ENCODE data around the gene RTN3. TPM values are rescaled to one million over a fixed set of nuclear protein-coding genes. Genes with fewer than 3 reads are reported as not detected.
A peak's percentile ranks its signal among the peaks of the same experiment; 100 is the strongest.

Gene RTN3
- total and polyA plus RNA-seq, 9 of the 15 experiments (the other 6 are each of a cell fraction or from before 2014, with no cell fraction given): 41.6 to 169 (median 93.5) TPM

DNA sequence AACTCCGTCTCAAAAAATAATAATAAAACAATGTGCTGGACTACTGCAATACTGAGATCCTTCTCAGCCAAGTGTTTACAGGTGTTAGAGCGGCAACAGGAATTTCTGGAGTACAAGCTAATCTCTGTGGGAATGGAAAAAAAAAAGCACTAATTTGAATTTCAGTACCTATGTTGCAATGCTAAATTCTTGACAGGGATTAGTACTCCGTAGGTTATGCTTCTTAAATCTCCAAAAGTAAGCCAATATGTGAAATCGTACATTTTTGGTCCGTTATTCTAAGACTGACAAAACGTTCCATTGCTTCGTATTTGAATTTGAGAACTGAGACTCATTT, 11.2 kb upstream of the RTN3 start:
- intact Hi-C loops (cut with micrococcal nuclease) (loop anchor here (2.0 kb wide), 3 partner anchors 41 to 77 kb away; no protein-coding TSS in a partner anchor), in situ Hi-C loops (cut with MboI) (no loop called here)
- Histone ChIP-seq H3K4me2 (ENCODE audit: insufficient read depth, low read length) (peak overlapping the region; percentile 86), H3K27ac (ENCODE audit: extremely low read depth, low read depth, low read length) (peak overlapping the region; percentile 95), H3K9ac (ENCODE audit: insufficient read depth in 1 of 2, low read depth in 2 of 2, low read length in 2 of 2) (peak overlapping the region; percentile 73 to 81), H3K9me3 (replicated peaks; ENCODE audit: control insufficient read depth, insufficient read depth, low read depth, low read length) (no peaks in the 10 kb centered on the region), H3K79me2 (ENCODE audit: control insufficient read depth, insufficient read depth, low read length) (peaks cover 62% of the 10 kb centered on the region), H3K4me3 (peak overlapping the region; percentile 72), H2AFZ (ENCODE audit: low read depth, low read length) (peak overlapping the region; percentile 93), H3K36me3 (ENCODE audit: control insufficient read depth, insufficient read depth, low read length) (peaks cover 13% of the 10 kb centered on the region; the same call in 2 of the 3 replicates), H3K9me1 (ENCODE audit: control insufficient read depth, insufficient read depth, low read length) (no peaks in the 10 kb centered on the region), H4K20me1 (replicated peaks; ENCODE audit: control insufficient read depth, insufficient read depth, low read length) (no peaks in the 10 kb centered on the region; the same call in 1 of the 2 replicates), H3K4me1 (replicated peaks in 1 of 2; ENCODE audit: control insufficient read depth in 2 of 2, insufficient read depth in 2 of 2, low read length in 2 of 2) (peaks cover 18 to 29% of the 10 kb centered on the region in 2 experiments; a peak in 4 of 5 replicates), H3K27me3 (ENCODE audit: control insufficient read depth in 2 of 2, insufficient read depth in 2 of 2, low read length in 2 of 2) (no peaks in the 10 kb centered on the region)
- WGBS (ENCODE audit: insufficient coverage, low coverage, missing lambda C conversion rate): 20% methylated on average over 7 of the region's 7 CpGs
- ChIA-PET POLR2A (interaction anchor here (3.9 kb wide), 1 partner anchor 11 kb away, joined by 46 read pairs; the partner anchor contains the start of gene RTN3), CTCF (ENCODE audit: low intra/inter-chr PET ratio) (no interaction called here)
- BruUV-seq (replicated peaks): no TSS peak
- DNase-seq (ENCODE audit: extremely low read depth in 1 of 4, low spot score in 3 of 4): no peak
- FAIRE-seq: peak; percentile 67
- ATAC-seq: no peak
- TF ChIP-seq ZNF655 (CRISPR knock-in tag; IDR thresholded peaks at IDR 0.05): no peak
- TF ChIP-seq CEBPG (CRISPR knock-in tag; IDR thresholded peaks at IDR 0.05): no peak
- TF ChIP-seq CEBPG (tag; conservative IDR thresholded peaks at IDR 0.05 in 1 of 2, IDR thresholded peaks at IDR 0.05 in 1 of 2): peak in 1 of 2 experiments; percentile 81; a peak in 2 of 4 replicates
- no peak for TF ChIP-seq MCM2 (IDR thresholded peaks at IDR 0.05; ENCODE audit: low read depth)
- no peak for TF ChIP-seq ZNF24 (IDR thresholded peaks at IDR 0.05)
- TF ChIP-seq ZSCAN29 (IDR thresholded peaks at IDR 0.05): no peak
- TF ChIP-seq SIN3A (IDR thresholded peaks at IDR 0.05; ENCODE audit: borderline replicate concordance in 2 of 2, control insufficient read depth in 1 of 2, low read depth in 2 of 2, low read length in 2 of 2): no peak
- 0 out of 2 replicates have a peak, but pooled peaks have one; percentile 6 for TF ChIP-seq ZBTB33 (CRISPR knock-in tag; IDR thresholded peaks at IDR 0.05)
- TF ChIP-seq KAT8 (IDR thresholded peaks at IDR 0.05; ENCODE audit: low read depth): no peak

Measured in K562 (cell line).